Astrocyte (in vitro differentiated cells and primary cell): Measurements from ENCODE around the gene MCM7.

Experiments
- CTCF ChIP-seq: IDR thresholded peaks from 2 replicates; pipeline ENCODE4 v1.5.1; 2011; ENCODE audit warnings: low read depth, mild to moderate bottlenecking, inconsistent platforms, low read length, moderate library complexity; ENCODE audit not compliant: insufficient read depth
- EZH2 ChIP-seq: IDR thresholded peaks from 2 replicates; pipeline ENCODE4 v1.6.1; 2012; ENCODE audit warnings: mild to moderate bottlenecking, low read length, inconsistent platforms; ENCODE audit not compliant: insufficient read depth

- TF ChIP-seq CTCF (no peak), EZH2 (no peak)
These were observed 5.9 kb downstream of the MCM7 start for GRCh38 chr7:100095289-100095688.
